ENCODE data around the gene SARNP.

Gene SARNP

DNA sequence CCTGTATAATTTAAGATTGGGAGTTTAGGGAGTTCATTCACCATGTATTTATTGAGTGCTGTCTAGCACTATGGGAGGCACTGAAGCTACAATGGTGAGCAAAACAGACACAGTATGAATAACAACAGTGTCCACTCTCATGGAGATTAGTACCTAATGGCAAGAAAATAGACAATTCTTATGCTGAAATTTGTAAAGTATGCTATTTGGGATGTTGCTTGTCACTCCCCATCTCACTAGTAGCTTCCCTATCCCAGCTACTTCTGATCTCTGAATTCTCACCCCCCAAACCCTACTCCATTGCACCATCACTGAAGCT lies 70.7 kb downstream of the SARNP start:
- Histone ChIP-seq H3K4me3 (ENCODE audit: low read depth, low read length) (no peak overlapping the region), H3K27ac (no peak overlapping the region), H3K36me3 (replicated peaks) (peaks cover 5% of the 10 kb centered on the region), H3K27me3 (replicated peaks) (no peaks in the 10 kb centered on the region)
- no peak for DNase-seq
- TF ChIP-seq, protein P1, sequence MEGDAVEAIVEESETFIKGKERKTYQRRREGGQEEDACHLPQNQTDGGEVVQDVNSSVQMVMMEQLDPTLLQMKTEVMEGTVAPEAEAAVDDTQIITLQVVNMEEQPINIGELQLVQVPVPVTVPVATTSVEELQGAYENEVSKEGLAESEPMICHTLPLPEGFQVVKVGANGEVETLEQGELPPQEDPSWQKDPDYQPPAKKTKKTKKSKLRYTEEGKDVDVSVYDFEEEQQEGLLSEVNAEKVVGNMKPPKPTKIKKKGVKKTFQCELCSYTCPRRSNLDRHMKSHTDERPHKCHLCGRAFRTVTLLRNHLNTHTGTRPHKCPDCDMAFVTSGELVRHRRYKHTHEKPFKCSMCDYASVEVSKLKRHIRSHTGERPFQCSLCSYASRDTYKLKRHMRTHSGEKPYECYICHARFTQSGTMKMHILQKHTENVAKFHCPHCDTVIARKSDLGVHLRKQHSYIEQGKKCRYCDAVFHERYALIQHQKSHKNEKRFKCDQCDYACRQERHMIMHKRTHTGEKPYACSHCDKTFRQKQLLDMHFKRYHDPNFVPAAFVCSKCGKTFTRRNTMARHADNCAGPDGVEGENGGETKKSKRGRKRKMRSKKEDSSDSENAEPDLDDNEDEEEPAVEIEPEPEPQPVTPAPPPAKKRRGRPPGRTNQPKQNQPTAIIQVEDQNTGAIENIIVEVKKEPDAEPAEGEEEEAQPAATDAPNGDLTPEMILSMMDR (IDR thresholded peaks at IDR 0.05; ENCODE audit: low read depth, low read length, missing control alignments), result no peak
- in situ Hi-C loops (cut with HindIII; ENCODE audit: low pct_ligation_motif_present, low sequenced_read_pairs), result no loop called here

DNA sequence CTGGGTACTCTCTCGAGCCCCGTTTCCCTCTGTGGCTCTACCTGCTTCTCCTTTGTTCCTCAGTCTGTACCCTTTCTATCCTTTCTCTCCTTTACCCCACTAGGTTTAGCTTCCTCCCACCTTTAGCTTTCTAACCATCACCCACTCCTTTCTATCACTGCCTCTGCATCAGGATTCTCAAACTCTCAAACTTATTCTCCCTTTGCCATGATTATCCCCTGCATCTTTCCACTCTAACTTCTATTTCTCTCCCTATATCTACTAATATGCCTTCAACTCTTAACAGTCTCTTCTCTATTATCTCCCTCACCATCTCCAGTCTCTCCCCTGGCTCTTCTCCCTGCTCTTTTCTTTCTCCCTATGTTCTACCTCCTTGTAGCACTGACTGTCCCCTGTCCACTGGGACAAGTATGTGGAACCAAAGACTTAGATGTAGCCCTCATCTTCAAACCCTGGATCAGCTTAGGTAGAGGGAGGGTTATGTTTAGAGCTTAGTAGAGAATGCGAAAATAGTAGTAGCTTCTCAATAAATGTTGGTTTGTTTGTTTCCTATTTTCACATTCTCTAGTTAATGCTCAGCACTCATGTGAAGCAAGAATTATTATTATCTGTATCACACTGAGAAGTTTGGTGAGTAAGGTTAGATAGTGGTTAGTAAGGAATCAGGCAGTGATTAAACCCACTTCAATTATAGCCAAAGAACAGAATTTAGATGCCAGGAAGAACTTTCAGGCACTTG lies 71.2 kb downstream of the SARNP start:
- TF ChIP-seq, protein P1 (IDR thresholded peaks at IDR 0.05; ENCODE audit: low read depth, low read length, missing control alignments), result no peak
- DNase-seq, result no peak
- H3K27ac ChIP-seq, result no peak overlapping the region
- no peak overlapping the region for H3K4me3 ChIP-seq (ENCODE audit: low read depth, low read length)
- H3K36me3 ChIP-seq (replicated peaks), result peaks cover 4% of the 10 kb centered on the region
- H3K27me3 ChIP-seq (replicated peaks), result no peaks in the 10 kb centered on the region
- in situ Hi-C loops (cut with HindIII; ENCODE audit: low pct_ligation_motif_present, low sequenced_read_pairs), result no loop called here

DNA sequence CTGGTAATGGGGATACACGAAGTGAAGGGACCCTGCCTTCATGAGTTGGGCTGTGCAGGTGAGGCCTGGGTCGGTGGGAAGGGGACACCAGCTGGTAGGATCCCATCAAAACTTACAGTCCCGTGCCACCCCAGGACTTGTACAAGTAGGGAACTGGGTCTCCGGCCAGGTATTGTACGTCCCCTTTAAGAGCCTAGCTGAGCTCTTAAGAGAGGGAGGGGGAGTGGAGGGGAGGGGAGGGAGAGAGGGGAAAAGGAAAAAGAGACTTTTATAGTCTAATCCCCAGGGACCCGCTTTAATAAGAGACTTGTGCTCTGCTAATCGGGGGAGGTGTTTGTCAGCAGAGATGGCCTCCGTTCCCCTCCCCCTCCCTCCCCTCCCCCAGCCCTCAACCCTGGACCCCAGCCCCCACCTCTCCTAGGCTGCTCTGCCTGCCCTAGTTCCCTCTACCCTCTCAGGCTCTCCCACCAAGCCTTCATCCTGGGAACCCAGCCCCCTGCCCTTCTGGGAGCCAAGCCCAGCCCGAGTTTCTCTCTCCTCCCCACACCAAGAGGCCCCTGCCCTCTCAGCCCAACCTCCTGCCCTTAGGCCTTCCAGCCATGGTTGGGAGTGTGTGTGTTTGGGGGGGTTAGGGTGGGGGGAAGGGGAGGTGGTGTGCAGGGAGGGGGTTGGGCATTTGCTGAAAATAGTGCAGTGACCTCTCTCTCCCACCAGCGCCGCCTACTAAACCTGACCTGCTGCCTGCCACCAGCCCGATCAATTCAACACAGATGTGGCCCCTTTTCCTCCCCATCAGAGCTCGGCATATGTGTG lies 72.0 kb downstream of the SARNP start:
- peaks cover 4% of the 10 kb centered on the region for H3K36me3 ChIP-seq (replicated peaks)
- in situ Hi-C loops (cut with HindIII; ENCODE audit: low pct_ligation_motif_present, low sequenced_read_pairs), result no loop called here
- DNase-seq, result no peak
- no peak overlapping the region for H3K27ac ChIP-seq
- peak overlapping the region; percentile 6 for H3K4me3 ChIP-seq (ENCODE audit: low read depth, low read length)
- TF ChIP-seq, protein P1 (IDR thresholded peaks at IDR 0.05; ENCODE audit: low read depth, low read length, missing control alignments), result no peak
- H3K27me3 ChIP-seq (replicated peaks), result no peaks in the 10 kb centered on the region

DNA sequence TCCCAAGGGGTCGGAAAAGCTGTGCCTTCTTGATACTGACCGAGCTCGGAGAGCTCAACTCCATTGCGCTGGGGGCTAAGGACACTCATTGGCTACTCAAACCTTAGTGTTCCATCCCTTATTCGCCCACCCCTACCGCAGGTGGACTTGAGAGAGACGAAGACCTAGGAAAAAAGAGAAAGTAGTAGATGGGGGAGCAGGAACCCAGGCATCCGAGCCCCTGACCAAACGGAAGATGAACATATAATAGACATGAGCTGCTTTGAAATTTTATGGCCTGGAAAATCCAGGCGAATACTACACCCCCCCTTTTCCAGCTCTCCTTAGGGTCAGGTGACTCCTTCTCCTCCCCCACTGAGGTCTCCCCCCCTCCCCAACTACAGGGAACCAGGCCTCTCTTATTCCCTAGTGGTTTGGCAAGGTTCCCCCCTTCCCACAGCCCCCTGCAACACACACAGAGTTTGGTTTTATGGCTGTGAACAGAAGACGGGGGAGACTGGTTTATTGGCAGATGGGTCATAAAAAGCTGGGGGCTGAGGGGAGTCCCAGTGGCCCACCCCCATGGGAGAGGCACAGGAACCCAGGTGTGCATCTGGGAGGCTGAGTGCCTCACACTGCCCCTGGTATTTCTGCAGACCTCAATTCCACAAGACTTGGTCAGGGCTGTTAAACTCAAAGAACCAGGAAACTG lies 73.0 kb downstream of the SARNP start:
- Histone ChIP-seq H3K27ac (no peak overlapping the region), H3K36me3 (replicated peaks) (peaks cover 2% of the 10 kb centered on the region), H3K4me3 (ENCODE audit: low read depth, low read length) (peak overlapping the region; percentile 72), H3K27me3 (replicated peaks) (no peaks in the 10 kb centered on the region)
- in situ Hi-C loops (cut with HindIII; ENCODE audit: low pct_ligation_motif_present, low sequenced_read_pairs), result no loop called here
- no peak for DNase-seq
- TF ChIP-seq, protein P1 (IDR thresholded peaks at IDR 0.05; ENCODE audit: low read depth, low read length, missing control alignments), result no peak

DNA sequence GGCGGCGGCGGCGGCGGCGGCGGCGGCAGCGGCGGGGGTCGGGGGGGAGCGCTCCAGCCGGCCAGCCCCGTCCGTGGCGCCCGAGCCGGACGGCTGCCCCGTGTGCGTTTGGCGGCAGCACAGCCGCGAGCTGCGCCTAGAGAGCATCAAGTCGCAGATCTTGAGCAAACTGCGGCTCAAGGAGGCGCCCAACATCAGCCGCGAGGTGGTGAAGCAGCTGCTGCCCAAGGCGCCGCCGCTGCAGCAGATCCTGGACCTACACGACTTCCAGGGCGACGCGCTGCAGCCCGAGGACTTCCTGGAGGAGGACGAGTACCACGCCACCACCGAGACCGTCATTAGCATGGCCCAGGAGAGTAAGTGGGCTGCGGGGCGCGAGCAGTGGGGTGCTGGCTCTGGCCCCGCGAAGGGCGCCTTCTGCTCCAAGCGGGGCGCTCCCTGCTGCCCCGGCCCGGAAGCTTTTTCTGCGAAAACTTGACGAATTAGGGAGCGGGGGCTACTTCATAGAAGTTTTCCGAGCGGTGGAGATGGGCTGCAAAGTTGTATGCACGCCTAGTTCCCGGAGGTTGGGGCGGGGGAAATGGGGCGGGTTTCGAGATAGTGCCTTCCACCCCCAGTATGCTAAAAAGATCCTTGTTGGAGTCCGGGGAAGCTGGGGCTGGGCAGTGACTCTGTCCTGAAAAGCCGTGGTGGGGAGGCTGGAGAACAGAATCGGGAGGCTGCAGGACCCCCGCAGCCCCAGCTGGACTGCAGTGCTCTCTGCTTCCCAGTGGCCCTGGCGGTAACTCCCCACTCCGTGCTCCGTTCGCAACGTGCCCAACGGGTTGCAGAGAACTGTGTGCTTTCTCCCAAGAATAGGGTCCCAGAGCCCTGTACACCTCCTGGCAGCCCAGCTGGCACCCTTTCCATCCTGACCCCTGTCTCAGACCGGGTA lies 73.9 kb downstream of the SARNP start:
- TF ChIP-seq, protein P1 (IDR thresholded peaks at IDR 0.05; ENCODE audit: low read depth, low read length, missing control alignments), result peak; percentile 36
- in situ Hi-C loops (cut with HindIII; ENCODE audit: low pct_ligation_motif_present, low sequenced_read_pairs), result no loop called here
- H3K27me3 ChIP-seq (replicated peaks), result no peaks in the 10 kb centered on the region
- H3K27ac ChIP-seq, result no peak overlapping the region
- peak overlapping the region; percentile 72 for H3K4me3 ChIP-seq (ENCODE audit: low read depth, low read length)
- DNase-seq, result peak; percentile 44
- no peaks in the 10 kb centered on the region for H3K36me3 ChIP-seq (replicated peaks)

Measured in brain microvascular endothelial cell (primary cell).